Breast epithelium (tissue), 4 donors: ENCODE data around the gene WAC. TPM values are rescaled to one million over a fixed set of nuclear protein-coding genes. Genes with fewer than 3 reads are reported as not detected.

Source experiments
- DNase-seq, 2 donors: peaks; one replicate each; pipeline ENCODE4 v3.0.0-alpha.2; 2019; ENCODE audit warnings: low spot score in 2 of 2
- H3K27ac ChIP-seq, 2 donors: fragments of 200-600 bp; sonication (generic) in 1 of 2; one replicate each; pipeline ENCODE4 v1.5.1; 2016 to 2019; ENCODE audit warnings: mild to moderate bottlenecking in 1 of 2
- H3K27me3 ChIP-seq, 2 donors: fragments of 200-600 bp; sonication (generic) in 1 of 2; one replicate each; pipeline versions ENCODE4 v1.5.1 to v1.6.0; 2017 to 2019; ENCODE audit warnings: control low read depth in 1 of 2, mild to moderate bottlenecking in 1 of 2
- H3K36me3 ChIP-seq: fragments of 200-600 bp; one replicate; pipeline ENCODE4 v1.5.1; 2019
- H3K4me1 ChIP-seq, 2 donors: fragments of 200-600 bp; sonication (generic); one replicate each; pipeline ENCODE4 v1.5.1; 2016 to 2019; ENCODE audit warnings: control low read depth in 1 of 2
- H3K4me3 ChIP-seq, 3 donors: fragments of 200-600 bp; sonication (generic); 1 replicate in 2 of 3; 2 replicates in 1 of 3; pipeline ENCODE4 v1.5.1; 2016 to 2019; ENCODE audit warnings: mild to moderate bottlenecking in 3 of 3, moderate library complexity in 2 of 3
- H3K9me3 ChIP-seq, 2 donors: fragments of 200-600 bp; sonication (generic) in 1 of 2; one replicate each; pipeline ENCODE4 v1.5.1; 2016 to 2019; ENCODE audit warnings: control low read depth in 1 of 2
- CTCF ChIP-seq, 3 donors: fragments of 450-650 bp; IDR thresholded peaks; one replicate each; pipeline ENCODE4 v1.5.1; 2016 to 2017; ENCODE audit warnings: antibody characterized with exemption in 3 of 3, mild to moderate bottlenecking in 3 of 3, moderate library complexity in 3 of 3
- POLR2A ChIP-seq: fragments of 450-650 bp; IDR thresholded peaks from one replicate; pipeline ENCODE4 v1.6.1; 2016; ENCODE audit warnings: antibody characterized with exemption, mild to moderate bottlenecking, moderate library complexity
- POLR2AphosphoS5 ChIP-seq, 3 donors: sonication (generic); formaldehyde crosslinking; IDR thresholded peaks; one replicate each; pipeline ENCODE4 v1.6.1; 2017; ENCODE audit warnings: antibody characterized with exemption in 3 of 3
- intact Hi-C: fragments of 100-400 bp; cut with DNase I; formaldehyde crosslinking; loops from one replicate; pipeline ENCODE4 v1.15.1; 2023; ENCODE audit warnings: low total_unique reads
- total RNA-seq, 3 donors: library from RNA; depleted of rRNA; stranded (reverse); fragments of >200 nt; gene quantifications; one replicate each; pipeline ENCODE4 v1.1.0, GENCODE V29; 2016

Gene WAC
- total RNA-seq, 3 donors from 2014 or later = 124 to 180 (median 142) TPM

GRCh38 chr10:28555358-28555757 lies 22.4 kb downstream of the WAC start:
- no peak overlapping the region for H3K4me3 ChIP-seq
- H3K27me3 ChIP-seq = no peaks in the 10 kb centered on the region
- no peak for DNase-seq
- TF ChIP-seq POLR2A (no peak), CTCF (IDR thresholded peaks at IDR 0.05) (no peak), POLR2AphosphoS5 (IDR thresholded peaks at IDR 0.05) (no peak)
- H3K36me3 ChIP-seq = no peaks in the 10 kb centered on the region
- no peaks in the 10 kb centered on the region for H3K9me3 ChIP-seq
- intact Hi-C loops = no loop called here
- no peak overlapping the region for H3K27ac ChIP-seq
- H3K4me1 ChIP-seq = no peaks in the 10 kb centered on the region

- DNase-seq = no peak
- Histone ChIP-seq H3K4me1 (no peaks in the 10 kb centered on the region), H3K36me3 (no peaks in the 10 kb centered on the region), H3K27me3 (no peaks in the 10 kb centered on the region), H3K9me3 (no peaks in the 10 kb centered on the region), H3K4me3 (no peak overlapping the region), H3K27ac (no peak overlapping the region)
- TF ChIP-seq CTCF (IDR thresholded peaks at IDR 0.05) = no peak
- no peak for TF ChIP-seq POLR2AphosphoS5 (IDR thresholded peaks at IDR 0.05)
- TF ChIP-seq POLR2A = no peak
- intact Hi-C loops = no loop called here
Observed at GRCh38 chr10:28556142-28556541, 23.2 kb downstream of the WAC start.

GRCh38 chr10:28558186-28558585 lies 25.3 kb downstream of the WAC start:
- TF ChIP-seq CTCF (IDR thresholded peaks at IDR 0.05) (no peak), POLR2AphosphoS5 (IDR thresholded peaks at IDR 0.05) (no peak), POLR2A (no peak)
- Histone ChIP-seq H3K4me1 (no peaks in the 10 kb centered on the region), H3K9me3 (no peaks in the 10 kb centered on the region), H3K36me3 (no peaks in the 10 kb centered on the region), H3K27me3 (no peaks in the 10 kb centered on the region), H3K4me3 (no peak overlapping the region), H3K27ac (no peak overlapping the region)
- DNase-seq = no peak
- intact Hi-C loops = no loop called here

- Histone ChIP-seq H3K27ac (no peak overlapping the region), H3K4me1 (no peaks in the 10 kb centered on the region), H3K4me3 (no peak overlapping the region), H3K27me3 (no peaks in the 10 kb centered on the region), H3K9me3 (no peaks in the 10 kb centered on the region), H3K36me3 (no peaks in the 10 kb centered on the region)
- intact Hi-C loops = no loop called here
- no peak for TF ChIP-seq POLR2AphosphoS5 (IDR thresholded peaks at IDR 0.05)
- TF ChIP-seq CTCF (IDR thresholded peaks at IDR 0.05) = no peak
- no peak for TF ChIP-seq POLR2A
- DNase-seq = no peak
Observed at GRCh38 chr10:28558923-28559508, 26.1 kb downstream of the WAC start.

- no peaks in the 10 kb centered on the region for H3K4me1 ChIP-seq
- no peak overlapping the region for H3K27ac ChIP-seq
- no peak for DNase-seq
- TF ChIP-seq POLR2A (no peak), CTCF (IDR thresholded peaks at IDR 0.05) (no peak), POLR2AphosphoS5 (IDR thresholded peaks at IDR 0.05) (no peak)
- no peaks in the 10 kb centered on the region for H3K36me3 ChIP-seq
- no peak overlapping the region for H3K4me3 ChIP-seq
- H3K27me3 ChIP-seq = no peaks in the 10 kb centered on the region
- no peaks in the 10 kb centered on the region for H3K9me3 ChIP-seq
- intact Hi-C loops = no loop called here
Observed at GRCh38 chr10:28559618-28560017, 26.7 kb downstream of the WAC start.
